GM19468 (cell line): ENCODE measurements around the gene EFR3B.

Experiments
- ATAC-seq: cut with Tn5 transposase; IDR thresholded peaks from one replicate; pipeline ENCODE4 v1.9.1; 2021; ENCODE audit warnings: mild to moderate bottlenecking, moderate library complexity, moderate number of reproducible peaks; ENCODE audit not compliant: unreplicated experiment; ENCODE audit errors: extremely low read depth

Gene EFR3B

GRCh38 chr2:25169073-25169470, 127.2 kb downstream of the EFR3B start:
- ATAC-seq, result no peak

- no peak for ATAC-seq
Measured at GRCh38 chr2:25170888-25171287, 129.0 kb downstream of the EFR3B start.

DNA sequence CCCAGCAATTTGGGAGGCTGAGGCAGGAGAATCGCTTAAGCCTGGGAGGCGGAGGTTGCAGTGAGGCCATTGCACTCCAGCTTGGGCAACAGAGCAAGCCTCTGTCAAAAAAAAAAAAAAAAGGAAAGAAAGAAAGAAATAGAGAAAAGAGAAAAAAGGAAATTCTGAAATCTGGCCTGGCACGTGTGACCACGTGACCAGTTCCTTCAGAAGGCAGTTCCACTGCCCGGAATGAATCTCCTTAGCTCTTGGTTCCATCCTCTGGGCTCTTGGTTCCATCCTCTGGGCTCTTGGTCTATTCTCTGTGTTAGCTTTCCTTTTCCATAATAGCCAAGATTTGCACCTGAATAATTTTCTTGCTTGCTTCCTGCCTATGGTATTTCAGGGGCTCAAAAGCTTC, 131.8 kb downstream of the EFR3B start:
- no peak for ATAC-seq

DNA sequence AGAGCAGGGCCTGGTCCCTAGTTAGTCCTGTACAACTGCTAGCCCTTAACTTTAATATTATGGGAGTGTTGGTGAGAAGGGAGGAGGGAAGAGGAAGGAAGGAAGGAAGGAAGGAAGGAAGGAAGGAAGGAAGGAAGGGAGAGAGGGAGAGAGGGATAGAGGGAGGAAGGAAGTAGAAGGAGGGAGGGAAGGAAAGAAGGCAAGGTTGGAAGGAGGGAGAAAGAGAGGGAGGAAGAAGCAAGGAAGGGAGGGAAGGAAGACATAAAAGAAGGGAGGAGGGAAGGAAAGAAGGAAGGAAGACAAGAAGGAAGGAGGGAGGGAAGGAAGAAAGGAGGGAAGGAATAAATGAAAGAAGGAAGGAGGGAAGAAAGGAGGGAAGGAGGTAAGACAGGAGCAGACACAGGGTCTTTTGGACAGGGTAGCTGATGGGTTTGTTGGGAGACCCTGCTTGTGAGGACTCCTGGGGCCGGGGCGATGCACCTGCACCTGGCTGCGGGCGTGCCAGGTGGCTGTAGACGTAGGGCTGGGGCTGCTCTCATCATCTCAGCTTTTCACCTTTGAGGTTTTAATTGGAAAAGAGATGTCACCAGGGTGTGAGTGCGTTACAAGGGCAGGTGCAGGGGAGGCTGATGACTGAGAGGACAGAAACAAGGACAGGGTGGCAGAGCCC, 132.5 kb downstream of the EFR3B start:
- no peak for ATAC-seq

DNA sequence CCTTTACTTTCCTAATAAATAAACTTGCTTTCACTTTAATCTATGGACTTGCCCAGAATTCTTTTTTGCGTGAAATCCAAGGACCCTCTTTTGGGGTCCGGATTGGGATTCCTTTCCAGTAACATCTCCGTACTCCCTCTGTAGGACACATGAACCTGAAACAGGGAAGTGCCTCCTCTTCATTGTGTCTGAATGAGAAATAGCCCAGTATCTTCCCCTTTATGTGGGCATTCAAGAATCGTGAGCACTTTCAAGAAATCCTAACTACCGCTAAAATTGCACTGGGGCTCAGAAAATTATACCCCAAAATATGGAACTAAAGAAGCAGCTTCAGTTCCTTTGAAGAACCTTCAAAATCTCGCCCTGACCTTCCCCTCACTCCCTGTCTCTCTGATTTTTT, 134.3 kb downstream of the EFR3B start:
- ATAC-seq, result no peak

DNA sequence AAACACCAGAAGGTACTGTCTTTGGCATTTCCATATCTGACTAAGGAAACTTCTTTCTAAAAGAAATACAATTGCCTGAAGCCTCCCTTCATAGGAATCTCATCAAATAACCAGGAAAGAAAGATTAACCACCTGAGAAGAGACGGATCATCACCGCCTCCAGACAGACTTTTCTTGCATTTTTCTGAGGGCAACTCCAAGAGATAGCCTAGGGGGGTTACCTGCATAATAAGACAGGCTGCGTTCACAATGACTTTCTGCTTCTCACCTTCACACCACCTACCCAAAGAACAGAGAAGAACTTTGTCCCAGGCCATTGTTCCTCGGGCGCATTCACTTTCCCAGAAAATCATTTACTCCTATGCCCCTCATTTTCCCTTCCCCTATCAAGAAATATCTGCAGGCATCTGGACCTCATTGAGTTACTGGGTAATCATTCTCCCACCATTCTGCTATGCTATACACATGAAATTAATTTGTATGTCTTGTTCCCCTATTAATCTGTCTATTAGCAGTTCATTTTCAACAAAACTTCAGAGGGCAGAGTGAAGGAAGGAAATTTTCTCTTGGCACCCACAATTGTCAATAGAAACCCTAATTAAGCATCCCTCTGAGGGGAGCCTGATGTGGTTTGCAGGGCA, 134.8 kb downstream of the EFR3B start:
- no peak for ATAC-seq

GRCh38 chr2:25177211-25177611, 135.3 kb downstream of the EFR3B start:
- ATAC-seq, result no peak

GRCh38 chr2:25178976-25179375, 137.1 kb downstream of the EFR3B start:
- no peak for ATAC-seq

DNA sequence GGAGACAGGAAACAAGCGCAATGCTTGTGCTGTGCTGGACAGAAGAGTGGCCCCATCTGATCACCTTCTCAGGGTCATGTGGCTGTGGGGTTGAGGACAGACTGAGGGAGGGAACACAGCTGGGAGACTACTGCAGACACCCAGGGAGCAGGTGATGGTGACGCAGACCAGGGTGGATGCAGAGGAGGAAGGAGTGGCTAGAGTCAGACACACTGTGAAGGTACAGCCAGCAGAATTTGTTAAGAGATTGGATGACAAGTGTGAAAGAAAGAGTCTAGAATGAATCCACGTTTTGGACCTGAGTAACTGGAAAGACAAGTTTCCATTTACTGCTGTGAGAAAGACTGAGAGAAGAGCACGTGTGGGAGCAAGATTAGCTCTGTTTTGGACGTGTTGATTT, 142.4 kb downstream of the EFR3B start:
- ATAC-seq, result no peak

GRCh38 chr2:25187729-25188350, 146.0 kb downstream of the EFR3B start:
- ATAC-seq, result no peak

DNA sequence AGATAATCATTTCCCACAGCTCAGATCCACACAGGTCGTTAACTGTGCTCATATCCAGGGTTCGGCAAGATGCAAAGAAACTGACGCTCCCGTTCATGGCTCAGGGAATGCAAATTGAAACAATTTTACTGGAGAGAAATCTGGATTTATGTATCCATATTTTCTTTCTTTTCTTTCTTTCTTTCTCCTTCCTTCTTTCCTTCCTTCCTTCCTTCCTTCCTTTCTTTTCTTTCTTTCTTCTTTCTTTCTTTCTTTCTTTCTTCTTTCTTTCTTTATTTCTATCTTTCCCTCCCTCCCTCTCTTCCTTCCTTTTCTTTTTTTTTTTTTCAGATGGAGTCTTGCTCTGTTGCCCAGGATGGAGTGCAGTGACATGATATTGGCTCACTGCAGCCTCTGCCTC, 146.5 kb downstream of the EFR3B start:
- no peak for ATAC-seq

DNA sequence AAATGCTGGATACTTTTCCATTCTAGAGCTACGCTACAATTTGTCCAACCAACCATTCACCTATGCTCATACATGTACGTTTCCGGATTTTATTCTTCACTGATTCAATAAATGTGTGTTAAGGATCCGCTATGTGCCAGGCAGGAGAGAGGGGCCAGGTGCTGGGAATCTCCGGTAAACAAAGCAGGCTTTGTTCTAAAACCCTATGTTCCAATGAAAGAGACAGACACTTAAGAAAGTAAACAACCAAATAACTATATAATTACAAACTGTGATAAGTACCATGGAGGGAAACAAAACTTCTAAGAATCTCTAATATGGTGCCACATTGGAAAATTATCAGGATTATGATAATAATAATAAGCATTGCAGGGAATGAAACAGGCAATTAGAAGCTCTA, 148.7 kb downstream of the EFR3B start:
- ATAC-seq, result no peak

DNA sequence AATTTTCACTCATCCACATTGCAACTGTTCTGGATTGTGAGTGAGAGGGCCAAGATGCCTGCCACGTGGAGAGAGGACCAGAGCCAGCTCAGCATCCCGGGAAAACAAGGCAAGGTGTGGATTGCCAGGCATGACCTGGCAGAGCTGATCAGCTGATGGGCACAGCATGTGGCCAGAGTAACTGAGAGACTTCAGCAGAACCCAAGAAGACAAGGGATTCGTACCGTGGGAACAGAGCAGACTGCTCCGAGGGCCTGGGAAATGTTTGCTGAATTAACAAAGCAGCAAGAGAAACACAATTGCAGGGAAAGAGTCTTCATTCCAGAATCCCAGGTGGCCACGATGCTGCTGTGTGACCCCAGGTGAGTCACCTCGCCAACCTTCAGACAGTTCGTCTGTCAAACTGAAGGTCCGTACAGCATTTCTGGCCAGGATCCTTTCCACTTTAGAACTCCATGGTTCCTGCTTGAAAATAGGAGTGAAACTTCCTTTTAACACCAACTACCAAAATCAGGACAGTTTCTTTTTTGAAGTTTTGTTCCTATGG, 152.8 kb downstream of the EFR3B start:
- ATAC-seq, result no peak

GRCh38 chr2:25197336-25198208, 155.7 kb downstream of the EFR3B start:
- no peak for ATAC-seq

GRCh38 chr2:25198209-25198525, 156.3 kb downstream of the EFR3B start:
- no peak for ATAC-seq

GRCh38 chr2:25198576-25198975, 156.7 kb downstream of the EFR3B start:
- ATAC-seq, result no peak

- no peak for ATAC-seq
Measured at GRCh38 chr2:25201265-25201664, 159.4 kb downstream of the EFR3B start.

- no peak for ATAC-seq
Measured at GRCh38 chr2:25201794-25202193, 159.9 kb downstream of the EFR3B start.

DNA sequence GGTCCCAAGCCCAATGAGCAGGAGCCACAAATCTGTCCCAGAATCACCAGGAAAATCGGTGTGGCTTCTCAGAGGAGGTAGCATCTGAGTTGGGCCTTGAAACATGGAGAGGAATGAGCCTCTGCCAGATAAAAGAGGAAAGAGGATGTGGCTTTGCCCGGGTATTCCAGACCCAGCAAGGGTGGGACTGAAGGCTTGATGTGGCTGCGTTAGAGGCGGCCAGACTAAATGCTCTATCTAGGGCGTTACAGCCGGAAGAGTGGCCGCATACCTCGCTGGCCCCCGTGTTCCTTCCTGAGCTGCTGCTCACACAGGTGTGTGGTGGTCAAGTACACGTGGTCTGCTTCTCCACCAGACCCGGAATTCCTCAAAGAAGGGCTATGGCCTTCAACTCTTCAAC, 160.4 kb downstream of the EFR3B start:
- ATAC-seq, result no peak

DNA sequence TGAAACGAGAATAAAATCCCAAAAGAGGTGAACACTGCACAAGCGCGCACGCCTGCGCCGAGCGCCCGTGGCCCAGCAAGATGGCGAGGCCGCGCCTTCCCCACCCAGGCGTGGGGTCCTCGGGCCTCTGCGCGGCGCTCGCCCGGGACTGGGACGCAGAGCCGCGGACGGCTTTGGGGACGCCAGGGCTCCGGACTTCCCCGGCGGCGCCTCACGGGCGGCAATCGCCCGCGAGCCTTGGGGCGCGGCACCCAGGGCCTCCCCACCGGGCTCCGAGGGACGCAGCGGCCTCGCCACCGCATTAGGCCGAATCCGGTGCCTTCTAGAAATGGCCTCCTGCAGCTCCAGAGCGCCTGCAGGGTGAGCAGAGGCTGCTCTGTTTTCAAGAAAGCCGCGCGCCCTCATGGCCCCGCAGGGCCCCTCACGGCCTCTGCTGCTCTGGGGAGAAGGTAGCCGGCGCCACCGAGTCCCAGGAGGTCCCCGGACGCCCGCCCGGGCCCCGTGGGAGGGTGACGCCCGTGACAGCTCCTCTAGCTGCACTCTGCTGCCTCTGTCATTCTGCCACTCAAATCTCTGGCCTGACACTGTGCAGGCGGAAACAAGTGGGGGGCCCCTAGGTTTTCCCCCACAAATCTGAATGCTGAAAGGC, 162.4 kb downstream of the EFR3B start:
- no peak for ATAC-seq
